ENCODE measurements around the gene EFHD1.

Gene EFHD1

GRCh38 chr2:232615339-232615738 is 18.1 kb upstream of the EFHD1 start:
- no peak for DNase-seq (ENCODE audit: low read depth)
- no peak for TF ChIP-seq CTCF (IDR thresholded peaks at IDR 0.05; ENCODE audit: low read depth, low read length, missing control alignments)
- no peak overlapping the region for H3K4me3 ChIP-seq (ENCODE audit: low read depth, low read length)

- DNase-seq (ENCODE audit: low read depth): no peak
- no peak for TF ChIP-seq CTCF (IDR thresholded peaks at IDR 0.05; ENCODE audit: low read depth, low read length, missing control alignments)
- no peak overlapping the region for H3K4me3 ChIP-seq (ENCODE audit: low read depth, low read length)
Observed at GRCh38 chr2:232621186-232621585, 12.2 kb upstream of the EFHD1 start.

- no peak for DNase-seq (ENCODE audit: low read depth)
- H3K4me3 ChIP-seq (ENCODE audit: low read depth, low read length): no peak overlapping the region
- TF ChIP-seq CTCF (IDR thresholded peaks at IDR 0.05; ENCODE audit: low read depth, low read length, missing control alignments): no peak
Observed at GRCh38 chr2:232622563-232622962, 10.8 kb upstream of the EFHD1 start.

- no peak for TF ChIP-seq CTCF (IDR thresholded peaks at IDR 0.05; ENCODE audit: low read depth, low read length, missing control alignments)
- no peak overlapping the region for H3K4me3 ChIP-seq (ENCODE audit: low read depth, low read length)
- no peak for DNase-seq (ENCODE audit: low read depth)
Observed at GRCh38 chr2:232623768-232624765, 9.3 kb upstream of the EFHD1 start.

GRCh38 chr2:232626584-232626983 is 6.8 kb upstream of the EFHD1 start:
- no peak for TF ChIP-seq CTCF (IDR thresholded peaks at IDR 0.05; ENCODE audit: low read depth, low read length, missing control alignments)
- no peak overlapping the region for H3K4me3 ChIP-seq (ENCODE audit: low read depth, low read length)
- no peak for DNase-seq (ENCODE audit: low read depth)

GRCh38 chr2:232628466-232629128 is 4.8 kb upstream of the EFHD1 start:
- TF ChIP-seq CTCF (IDR thresholded peaks at IDR 0.05; ENCODE audit: low read depth, low read length, missing control alignments): no peak
- H3K4me3 ChIP-seq (ENCODE audit: low read depth, low read length): no peak overlapping the region
- DNase-seq (ENCODE audit: low read depth): no peak
